ENCODE data around the gene PDXK.

- TF ChIP-seq CTCF (IDR thresholded peaks at IDR 0.05), result no peak
- no peak for TF ChIP-seq POLR2A (IDR thresholded peaks at IDR 0.05)
These were observed 29.7 kb downstream of the PDXK start for GRCh38 chr21:43748622-43749021.
